SHP77 (cell line): ENCODE measurements around the gene CDYL.

Experiments used
- DNase-seq, 2 experiments: peaks; one replicate each; lab custom pipeline; 2025; lab: John Stamatoyannopoulos, UW

CDYL gene

DNA sequence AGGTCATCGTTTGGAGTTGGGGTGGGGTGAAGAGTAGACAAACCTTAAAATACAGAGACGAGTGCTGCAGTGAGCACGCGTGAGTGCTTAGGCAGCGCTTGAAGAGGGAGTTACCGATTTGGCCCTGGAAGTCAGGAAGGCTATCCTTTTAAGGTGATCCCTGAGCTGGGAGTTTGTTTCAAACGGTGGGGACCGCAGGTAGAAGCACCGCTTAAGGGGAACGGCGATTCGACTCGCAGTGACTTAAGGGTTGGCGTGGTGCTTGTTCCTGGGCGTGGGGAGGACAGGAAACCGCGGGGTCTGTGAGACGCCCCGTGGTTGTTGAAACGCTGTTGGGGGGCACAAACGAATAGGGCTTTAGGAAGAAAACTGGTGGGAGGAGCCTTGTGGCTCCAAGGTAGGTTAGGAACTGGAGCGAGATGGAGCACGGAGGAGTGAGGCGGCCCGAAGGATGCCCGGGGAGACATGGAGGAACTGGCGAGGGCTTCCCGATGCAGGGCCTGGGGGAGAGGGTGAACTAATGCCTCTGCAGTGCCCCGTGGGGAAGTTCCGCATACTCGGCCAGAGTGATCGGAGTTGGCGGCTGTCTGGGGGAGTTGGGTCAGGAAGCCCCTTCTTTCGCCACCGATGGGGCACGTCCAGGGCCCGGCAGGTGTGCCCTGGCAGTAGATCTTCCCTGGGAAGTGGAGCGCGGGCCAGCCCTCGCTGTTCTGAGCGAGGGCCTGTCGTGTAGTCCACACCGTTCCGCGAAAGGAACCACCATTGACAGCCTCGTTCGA lies 1.3 kb upstream of the CDYL start:
- DNase-seq = no peak

DNA sequence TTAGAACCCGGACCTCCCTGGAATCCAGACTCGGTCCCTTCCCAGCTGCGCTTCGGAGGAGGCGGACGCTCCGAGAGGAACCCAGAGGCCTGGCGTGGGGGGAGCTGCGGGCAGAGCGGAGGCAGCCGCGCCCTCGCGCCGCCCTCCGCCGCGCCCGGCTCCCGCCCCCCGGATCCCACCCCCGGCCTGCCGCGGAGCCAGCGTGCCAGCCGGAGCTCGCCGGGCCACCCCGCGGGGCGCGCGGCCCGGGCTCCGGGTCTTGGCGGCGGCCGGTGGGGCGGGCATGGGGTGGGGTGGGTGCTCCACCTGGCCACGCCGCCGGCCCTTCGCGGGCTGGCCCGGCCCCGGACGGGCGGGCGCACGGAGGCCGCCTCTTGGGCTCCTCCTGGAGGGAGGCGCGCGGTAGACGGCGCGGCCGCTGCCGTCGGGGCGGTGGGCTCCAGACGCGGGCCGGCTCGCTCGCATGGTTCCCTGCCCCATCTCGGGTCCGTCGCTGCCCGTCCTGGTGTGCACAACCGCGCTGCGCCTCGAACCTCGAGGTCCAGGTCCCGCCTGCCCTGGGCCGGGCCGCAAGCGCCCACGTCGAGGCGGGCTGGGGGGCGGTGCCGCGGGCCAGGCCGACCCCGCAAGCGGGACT lies 592 bp upstream of the CDYL start:
- DNase-seq = peak in 1 of 2 experiments; percentile 31

DNA sequence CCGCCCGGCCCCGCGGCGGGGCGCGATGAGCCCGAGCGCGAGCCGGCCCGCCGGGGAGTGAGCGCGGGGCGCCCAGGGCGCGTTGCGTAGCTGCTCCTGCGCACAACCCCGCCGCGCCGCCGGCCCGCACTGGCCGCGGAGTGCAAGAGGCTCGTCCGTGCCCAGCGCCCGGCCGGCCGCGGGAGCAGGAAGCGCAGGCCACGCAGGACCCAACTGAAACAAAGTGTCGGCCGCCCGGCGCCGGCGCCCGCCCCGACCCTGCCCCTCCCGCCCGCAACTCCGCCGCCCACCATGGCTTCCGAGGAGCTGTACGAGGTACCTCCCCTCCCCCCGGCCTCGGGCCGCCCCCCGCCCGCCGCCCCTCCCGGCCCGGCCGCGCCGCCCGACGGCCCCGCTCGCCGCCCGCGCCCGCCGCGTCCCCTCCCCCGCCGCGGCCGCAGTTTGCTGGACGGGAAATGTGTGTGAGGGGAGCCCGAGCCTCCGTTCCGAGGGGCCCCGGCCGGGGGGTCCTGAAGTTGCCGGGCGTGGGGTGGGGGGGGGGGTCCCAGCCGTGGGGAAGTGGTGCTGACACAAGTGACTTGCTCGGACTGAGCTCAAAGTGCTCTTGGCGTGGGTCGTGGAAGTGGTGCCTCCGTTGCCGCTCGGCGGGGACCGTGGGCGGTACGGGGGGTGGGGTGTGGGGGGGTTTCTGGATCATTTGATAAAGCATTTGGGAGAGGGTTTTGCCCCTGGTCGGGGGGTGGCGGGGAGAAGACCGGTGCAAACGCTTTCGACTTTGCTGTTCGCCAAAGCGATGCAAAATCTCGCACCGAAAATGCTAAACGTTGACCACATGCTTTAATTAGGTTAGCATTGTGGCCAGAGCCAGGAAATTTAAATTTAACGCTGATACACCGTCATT lies 539 bp downstream of the CDYL start:
- DNase-seq = peak in 1 of 2 experiments; percentile 38

DNA sequence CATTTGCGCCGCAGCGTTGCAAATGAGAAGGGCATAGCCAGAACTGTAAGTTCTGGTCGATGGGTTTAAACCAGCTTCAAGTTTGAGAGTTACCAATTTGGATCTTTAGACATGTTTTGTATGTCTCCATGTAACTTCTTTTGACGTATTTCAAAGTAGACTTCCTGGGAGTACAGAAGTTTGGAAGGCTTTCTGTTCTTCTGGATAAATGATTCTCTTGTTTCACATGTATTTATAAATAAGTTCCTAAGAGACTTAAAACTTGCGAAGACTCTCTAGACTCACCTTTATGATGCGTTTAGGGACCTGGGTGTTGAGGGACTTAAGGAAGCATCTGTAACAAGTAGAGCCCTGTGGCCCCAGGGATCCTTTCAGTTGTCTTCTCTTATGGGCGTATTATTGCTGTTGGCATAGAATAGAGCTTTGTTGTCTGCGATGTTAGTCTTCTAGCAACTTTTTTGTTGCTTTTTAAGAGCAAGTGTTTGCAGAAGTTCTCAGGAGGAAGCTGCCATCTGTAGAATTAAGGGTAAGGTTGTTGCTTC lies 1.3 kb downstream of the CDYL start:
- DNase-seq = no peak

DNA sequence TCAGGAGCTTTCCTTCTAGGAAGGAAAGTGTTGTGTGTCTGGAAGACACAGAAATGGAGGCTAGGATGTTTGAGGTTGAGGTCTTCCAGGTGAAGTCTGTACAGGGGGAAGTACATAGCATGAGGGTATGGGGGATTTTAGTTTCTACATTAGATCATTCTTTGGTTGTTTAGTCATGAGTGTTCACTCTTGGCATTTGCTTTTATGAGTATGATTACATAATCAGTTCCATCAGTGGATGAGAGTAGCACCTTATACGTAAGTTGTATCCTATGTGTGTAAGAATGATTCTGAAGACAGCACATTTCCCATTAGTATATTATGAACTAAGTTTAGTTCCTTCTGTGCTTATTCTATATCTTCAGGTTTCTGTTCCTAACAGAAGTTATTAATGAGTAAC lies 1.9 kb downstream of the CDYL start:
- no peak for DNase-seq

DNA sequence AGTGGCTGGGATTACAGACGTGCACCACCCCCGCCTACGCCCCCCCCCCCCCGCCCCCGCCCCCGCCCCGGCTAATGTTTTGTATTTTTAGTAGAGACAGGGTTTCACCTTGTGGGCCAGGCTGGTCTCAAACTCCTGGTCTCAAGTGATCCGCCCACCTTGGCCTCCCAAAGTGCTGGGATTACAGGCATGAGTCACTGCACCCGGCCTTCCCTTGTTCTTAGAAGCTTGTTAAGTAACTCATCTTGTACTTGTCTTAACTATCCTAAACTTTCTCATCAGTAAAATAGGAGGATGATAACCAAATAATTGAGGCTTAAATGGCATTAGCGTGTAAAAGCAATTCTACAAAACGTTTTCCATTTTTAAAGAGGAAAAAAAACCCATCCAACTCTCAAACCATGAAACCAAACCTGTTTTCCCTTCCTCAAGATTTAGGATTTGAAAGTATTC lies 4.2 kb downstream of the CDYL start:
- no peak for DNase-seq

DNA sequence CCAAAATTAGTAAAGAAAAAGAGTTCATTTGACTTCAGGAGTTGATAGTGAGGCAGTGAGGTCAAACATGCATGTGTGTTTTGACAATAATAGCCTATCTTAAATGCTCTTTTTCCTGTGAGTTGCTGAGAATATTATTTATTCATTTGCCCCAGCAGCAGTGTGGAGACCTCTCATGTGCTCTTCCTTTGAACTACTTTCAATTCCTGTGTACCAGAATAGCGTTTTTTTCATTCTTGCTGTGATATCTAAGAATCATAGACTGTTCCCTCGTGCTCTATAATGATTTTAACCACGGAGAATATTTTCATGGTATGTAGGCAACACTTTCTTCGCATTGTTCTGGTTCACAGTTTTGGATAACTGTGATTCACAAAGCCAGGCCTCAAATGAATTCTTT lies 5.2 kb downstream of the CDYL start:
- no peak for DNase-seq

DNA sequence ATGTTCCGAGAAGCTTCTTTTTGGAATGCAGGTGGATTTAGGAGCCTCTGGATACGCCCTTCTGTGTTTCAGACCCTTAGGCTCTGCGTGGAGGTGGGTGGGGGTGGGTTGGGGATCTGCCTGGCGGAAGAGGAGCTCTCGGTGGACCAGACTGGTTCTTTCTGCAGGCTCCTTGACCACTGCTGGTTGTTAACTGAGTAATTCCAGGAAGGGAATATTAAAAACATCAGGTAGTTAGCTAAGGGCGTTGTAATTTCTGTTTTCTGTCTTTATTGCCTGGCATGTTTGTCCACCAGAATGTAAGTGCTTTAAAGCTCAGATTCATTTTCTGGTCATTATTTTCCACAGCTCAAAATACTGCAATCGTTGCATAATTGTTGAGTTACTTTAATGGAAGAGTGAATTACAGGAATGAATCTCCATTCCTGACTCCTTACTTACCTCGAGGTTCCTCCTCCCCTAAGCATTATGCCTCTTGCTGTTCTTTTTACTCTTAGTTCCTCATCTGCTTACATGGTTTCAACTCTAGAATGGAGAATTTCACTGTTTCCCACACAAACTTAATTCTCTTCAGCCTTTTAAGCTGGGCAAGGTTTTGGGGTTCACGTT lies 5.9 kb downstream of the CDYL start:
- no peak for DNase-seq

DNA sequence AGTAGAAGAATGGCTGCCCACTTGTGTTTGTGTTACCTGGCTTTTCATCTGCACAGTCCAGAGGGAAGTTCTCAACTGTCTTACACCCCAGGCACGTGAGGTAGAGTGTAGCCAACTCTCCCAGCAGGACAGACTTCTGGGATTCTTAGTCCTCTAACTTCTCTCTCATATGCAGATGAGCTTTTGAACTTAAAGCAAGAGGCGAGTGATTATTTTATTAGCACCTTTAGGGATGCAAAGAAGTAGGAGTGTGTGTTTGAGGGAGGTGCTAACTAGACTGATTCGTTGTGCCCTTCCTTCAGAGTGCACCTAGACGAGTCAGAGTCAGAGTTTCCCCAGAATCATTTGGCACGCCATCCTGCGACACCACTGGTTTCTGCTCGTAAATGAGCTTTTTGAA lies 10.8 kb downstream of the CDYL start:
- DNase-seq = no peak

DNA sequence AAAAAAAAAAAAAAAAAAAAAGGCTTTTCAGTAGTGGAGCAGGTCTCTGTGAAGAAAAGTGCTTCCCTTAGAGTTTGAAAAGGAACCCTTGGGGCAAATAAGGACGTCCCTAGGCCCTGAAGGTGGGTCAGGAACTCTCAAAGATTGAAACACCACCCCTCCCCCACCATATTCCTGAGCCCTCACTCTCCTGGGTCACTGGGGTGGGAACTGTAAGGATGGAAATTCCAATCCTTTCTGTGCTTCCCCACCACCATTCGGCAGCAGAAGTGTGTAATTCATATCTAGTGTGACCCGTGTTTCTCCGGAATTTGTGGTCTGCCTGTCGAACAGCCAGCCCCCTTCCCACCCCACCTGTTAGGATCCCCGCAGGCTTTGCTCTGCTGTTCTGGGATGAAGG lies 12.3 kb downstream of the CDYL start:
- no peak for DNase-seq

DNA sequence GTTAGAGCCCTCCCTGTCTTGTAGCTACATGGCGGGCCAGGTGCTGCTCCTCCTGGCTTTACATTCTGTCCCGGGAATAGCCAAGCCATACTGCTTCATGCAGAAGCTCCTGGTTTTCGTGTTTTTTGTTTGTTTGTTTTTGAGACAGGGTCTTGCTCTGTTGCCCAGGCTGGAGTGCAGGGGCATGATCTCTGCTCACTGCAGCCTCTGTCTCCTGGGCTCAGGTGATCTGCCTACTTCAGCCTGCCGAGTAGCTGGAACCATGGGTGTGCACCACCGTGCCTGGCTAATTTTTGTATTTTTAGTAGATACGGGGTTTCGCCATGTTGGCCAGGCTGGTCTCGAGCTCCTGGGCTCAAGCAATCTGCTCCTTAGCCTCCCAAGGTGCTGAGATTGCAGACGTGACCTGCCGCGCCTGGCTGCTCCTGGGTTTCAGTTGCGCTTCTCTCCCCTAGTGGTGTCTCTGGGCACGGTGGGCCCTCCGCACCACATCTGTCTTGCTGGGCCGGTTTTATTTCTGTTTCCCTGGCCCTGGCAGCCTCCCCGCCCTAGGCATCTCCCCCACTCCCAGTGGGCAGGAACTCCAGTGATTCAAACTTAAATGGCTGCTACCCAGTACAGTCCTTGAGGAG lies 12.9 kb downstream of the CDYL start:
- DNase-seq = no peak

DNA sequence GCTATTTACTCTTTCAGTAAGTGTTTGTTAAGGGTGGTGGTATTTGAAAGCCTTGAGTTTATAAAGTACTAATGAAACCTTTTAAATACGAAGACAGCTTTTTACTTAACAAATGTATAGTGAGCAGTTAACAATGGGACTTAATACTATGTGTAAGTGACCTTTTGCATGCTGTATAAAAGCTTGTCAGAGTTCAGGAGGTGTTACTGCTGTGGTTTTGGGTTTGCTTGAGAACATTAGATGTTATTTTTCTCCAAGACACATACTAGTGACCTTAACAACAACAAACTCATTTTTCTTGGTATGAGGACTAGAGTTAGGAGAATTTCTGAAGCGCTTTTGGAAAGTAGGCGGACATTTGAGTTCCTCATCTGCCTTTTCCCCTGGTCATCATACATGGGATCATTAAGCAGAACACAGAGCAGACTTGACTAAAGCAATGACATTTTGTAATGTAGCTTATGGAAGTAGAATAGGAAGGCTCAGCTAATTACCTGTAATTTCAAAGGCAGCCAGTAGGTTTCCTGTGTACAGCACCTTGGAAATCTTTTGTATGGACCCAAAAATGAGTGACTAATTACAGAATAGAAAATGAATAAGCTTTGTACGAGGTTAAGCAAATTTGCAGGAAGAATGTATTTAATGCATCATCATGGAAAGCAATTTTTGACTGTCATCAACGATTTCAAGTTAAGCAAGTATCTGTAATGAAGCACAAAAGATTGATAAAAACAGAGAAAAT lies 14.1 kb downstream of the CDYL start:
- DNase-seq = no peak

DNA sequence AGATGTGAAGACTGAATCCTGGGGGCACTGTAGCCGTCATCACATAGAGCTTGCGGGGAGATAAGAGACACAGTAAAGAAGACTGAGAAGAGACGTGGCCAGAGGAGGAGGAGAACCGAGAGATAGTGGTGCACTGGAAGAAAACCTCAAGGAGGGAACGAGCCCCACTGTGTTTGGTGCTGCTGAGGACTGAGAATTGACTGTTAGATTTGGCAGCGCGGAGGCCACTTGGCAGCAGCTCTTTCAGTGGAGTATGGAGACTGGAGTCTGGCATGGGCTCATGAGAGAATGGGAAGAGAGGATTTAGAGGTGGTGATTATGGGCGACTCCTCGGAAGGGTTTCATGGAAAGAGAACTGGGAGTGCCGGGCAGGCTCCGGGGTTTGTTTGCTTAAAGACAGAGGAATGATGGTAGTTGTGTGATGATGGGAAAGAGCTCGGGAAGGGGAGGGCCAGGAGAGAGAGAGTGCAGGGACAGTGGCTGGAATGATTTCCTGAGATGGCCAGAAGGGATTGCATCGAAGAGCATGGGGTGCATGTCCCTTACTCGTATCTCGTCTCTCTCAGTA lies 18.0 kb downstream of the CDYL start:
- peak in 1 of 2 experiments; percentile 6 for DNase-seq

DNA sequence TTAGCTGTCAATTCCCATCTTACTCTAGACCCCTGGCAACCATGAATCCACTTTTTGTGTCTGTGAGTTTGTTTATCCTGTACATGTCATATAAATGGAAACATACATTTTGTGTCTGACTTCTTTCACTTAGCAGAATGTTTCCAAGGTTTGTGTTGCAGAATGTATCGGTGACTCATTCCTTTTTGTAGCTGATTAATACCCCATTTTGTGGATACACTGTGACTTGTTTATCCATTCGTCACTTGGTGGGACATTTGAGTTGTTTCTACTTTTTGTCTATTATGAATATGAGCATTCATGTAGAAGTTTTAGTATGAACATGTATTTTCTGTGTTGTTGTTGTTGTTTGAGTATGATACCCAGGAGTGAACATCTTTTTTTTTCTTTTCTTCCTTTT lies 21.4 kb downstream of the CDYL start:
- DNase-seq = no peak

DNA sequence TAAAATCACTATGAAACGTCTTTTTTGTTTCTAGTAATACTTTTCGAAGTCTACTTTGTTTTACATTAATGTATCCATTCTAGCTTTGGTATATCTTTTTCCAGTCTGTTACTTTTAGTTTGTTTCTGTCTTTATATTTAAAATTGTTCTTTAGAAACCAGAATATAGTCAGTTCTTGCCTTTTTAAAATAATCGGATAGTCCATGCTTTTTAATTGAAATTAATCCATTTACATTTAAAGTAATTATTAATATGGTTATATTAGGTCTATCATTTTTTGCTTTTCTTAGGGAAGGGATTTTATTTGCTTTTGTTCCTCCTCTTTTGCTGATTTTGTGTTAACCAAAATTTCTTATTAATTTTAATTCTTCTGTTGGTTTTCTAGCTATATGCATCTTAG lies 23.7 kb downstream of the CDYL start:
- no peak for DNase-seq

DNA sequence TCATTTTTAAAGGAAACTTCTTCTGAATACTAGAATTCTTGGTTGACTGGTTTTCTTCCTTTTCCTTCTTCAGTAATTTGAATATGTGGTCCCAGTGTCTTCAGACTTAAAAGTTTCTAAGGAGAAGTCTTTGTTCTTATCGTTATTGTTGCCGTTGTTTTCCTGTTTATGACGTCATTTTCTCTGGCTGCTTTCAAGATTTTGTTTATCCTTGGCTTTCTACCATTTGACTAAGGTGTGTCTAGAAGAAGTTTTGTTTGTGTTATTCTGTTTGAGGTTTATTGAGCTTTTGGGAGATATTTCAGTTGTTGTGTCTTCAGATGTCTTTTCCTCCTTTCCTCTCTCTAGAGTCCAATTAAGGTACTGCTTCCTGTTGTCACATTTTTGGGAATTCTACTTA lies 24.5 kb downstream of the CDYL start:
- DNase-seq = no peak

DNA sequence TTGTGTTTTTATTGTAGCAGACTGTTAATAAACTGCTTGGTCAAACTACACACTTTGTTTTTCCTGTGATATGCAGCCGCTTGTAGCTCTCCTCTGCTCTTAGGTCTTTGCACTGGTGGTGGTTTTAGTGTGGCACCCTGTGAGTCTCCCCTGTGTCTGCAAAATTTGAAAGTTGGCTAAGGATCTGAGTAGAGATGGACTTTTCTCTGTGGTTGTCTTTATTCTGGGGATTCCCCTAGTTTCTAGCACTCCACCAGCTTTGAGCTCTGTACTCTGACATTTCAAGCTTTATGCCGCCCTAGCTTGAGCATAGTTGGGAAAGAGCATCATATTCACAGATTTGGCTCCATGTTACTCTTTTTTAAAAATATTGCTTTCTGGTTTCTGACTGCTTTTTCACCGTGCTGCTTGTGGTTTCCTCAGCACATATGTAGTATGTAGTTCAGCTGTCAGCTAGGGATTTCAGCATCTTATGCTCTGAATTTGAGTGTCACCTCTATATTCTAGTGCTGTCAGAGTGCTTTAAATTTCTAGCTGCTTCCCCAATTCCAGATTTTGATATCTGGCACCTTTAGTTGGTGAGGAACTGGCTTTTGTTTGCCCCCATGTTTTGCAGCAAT lies 25.4 kb downstream of the CDYL start:
- DNase-seq = no peak

DNA sequence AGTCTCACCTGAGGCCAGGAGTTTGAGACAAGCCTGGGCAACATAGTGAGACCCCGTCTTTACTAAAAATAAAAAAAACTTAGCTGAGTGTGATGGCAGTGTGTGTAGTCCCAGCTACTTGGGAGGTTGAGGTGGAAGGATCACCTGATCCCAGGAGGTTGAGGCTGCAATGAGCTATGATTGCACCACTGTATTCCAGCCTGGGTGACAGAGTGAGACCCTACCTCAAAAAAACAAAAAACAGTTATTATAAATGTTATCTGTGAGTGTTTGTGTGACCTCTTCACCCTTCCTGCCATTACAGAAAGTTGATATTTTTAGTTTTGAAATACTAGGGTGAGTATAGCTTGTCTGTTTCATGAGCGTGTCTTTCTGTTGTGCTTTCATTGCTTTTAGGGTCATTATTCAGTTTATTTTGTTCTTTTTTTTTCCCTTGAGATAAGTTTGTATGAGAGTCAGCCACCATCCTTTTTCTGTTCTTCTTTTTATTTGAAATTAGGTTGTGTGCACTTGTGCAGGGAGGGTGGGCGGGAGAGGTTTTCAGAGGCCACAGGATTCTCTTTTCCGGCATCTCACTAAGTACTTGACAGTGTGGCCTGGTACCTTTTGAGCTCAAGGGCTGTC lies 26.2 kb downstream of the CDYL start:
- no peak for DNase-seq

DNA sequence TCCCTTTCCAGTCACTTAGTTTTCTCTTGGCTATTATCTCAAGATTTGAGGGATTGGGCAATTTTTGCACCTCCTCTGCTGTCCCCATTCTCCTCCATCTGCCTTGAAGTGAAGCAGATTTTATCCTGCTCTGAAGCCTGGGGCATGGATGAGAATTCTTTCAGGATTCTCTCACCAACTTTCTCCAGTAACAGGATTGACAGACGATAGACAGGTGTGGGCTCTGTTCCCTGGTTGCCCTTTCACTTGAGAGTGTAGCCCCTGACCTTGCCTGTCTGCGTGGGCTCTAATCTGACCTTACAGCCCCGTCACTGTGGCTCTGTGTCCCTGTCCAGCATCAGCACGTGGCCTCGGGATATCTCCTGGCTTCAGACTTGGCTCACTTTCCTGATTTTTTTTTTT lies 27.1 kb downstream of the CDYL start:
- no peak for DNase-seq

DNA sequence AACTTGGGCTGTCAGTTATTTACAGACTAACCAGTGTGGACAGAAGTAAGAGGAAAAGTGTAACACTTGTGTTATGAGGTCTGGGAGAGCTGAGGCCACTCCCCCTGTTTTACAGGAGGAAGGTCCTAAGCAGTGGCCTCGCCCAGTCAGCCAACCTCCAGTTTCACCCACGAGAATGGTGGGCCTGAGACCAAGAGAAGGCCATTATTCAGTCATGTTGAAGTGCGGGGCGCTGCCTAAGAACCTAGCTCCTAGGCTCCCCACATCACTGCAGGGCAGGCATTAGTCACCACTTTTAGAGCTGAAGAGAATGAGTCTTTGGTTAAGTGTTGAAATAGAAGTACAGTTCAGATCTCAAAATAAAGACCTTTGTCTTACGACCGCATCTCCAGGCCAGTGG lies 27.9 kb downstream of the CDYL start:
- DNase-seq = no peak
